SK-N-SH (cell line): Measurements from ENCODE around the gene SMPD1. TPM values are rescaled to one million over a fixed set of nuclear protein-coding genes. Genes with fewer than 3 reads are reported as not detected.

Experiments used
- CTCF ChIA-PET: fragments of 300-600, 350-600 bp; formaldehyde crosslinking; extraction: SDS; loops from one replicate; lab custom pipeline; 2021; lab: Yijun Ruan, JAX
- POLR2A ChIA-PET: fragments of 350-600 bp; sonication (Branson Sonifier 250); formaldehyde crosslinking; extraction: SDS; loops from one replicate; lab custom pipeline; 2020; ENCODE audit warnings: antibody characterized with exemption, inconsistent platforms; lab: Yijun Ruan, JAX
- DNase-seq: peaks from one replicate; pipeline ENCODE4 v3.0.0; 2012
- H2AFZ ChIP-seq: fragments of 200-600 bp; sonication (generic); 2 replicates; pipeline ENCODE4 v1.8.1; 2016; ENCODE audit warnings: antibody characterized with exemption, mild to moderate bottlenecking, low read depth
- H3F3A ChIP-seq: fragments of 200-600 bp; sonication (generic); replicated peaks from 2 replicates; pipeline ENCODE3; 2016; ENCODE audit warnings: antibody characterized with exemption, mild to moderate bottlenecking; ENCODE audit not compliant: insufficient read depth
- H3K27ac ChIP-seq, 2 experiments: fragments of 200-500 bp in 1 of 2; fragments of 200-600 bp in 1 of 2; sonication (Bioruptor generic) in 1 of 2; sonication (generic), shearing (Covaris generic) in 1 of 2; 2 replicates each; pipeline versions ENCODE4 v1.5.1 to v1.6.1; 2014 to 2016; ENCODE audit warnings: low read depth in 2 of 2, inconsistent platforms in 1 of 2, low read length in 1 of 2, mild to moderate bottlenecking in 1 of 2, mixed read lengths in 1 of 2
- H3K27me3 ChIP-seq: fragments of 200-600 bp; sonication (generic), shearing (Covaris generic); 2 replicates; pipeline ENCODE4 v1.6.1; 2016; ENCODE audit warnings: mixed run types; ENCODE audit not compliant: insufficient read depth
- H3K36me3 ChIP-seq, 2 experiments: fragments of 200-500 bp in 1 of 2; fragments of 200-600 bp in 1 of 2; sonication (Bioruptor generic) in 1 of 2; sonication (generic) in 1 of 2; replicated peaks in 1 of 2; 2 replicates each; pipeline versions ENCODE3 to v1.5.1; 2014 to 2016; ENCODE audit warnings: low read length in 1 of 2, mild to moderate bottlenecking in 1 of 2; ENCODE audit not compliant: insufficient read depth in 2 of 2, control insufficient read depth in 1 of 2
- H3K4me1 ChIP-seq, 2 experiments: fragments of 200-500 bp in 1 of 2; fragments of 200-600 bp in 1 of 2; sonication (Bioruptor generic) in 1 of 2; sonication (generic), shearing (Covaris generic) in 1 of 2; 2 replicates each; pipeline versions ENCODE4 v1.5.1 to v1.6.1; 2014 to 2016; ENCODE audit warnings: low read depth in 1 of 2, low read length in 1 of 2, mixed run types in 1 of 2; ENCODE audit not compliant: insufficient read depth in 2 of 2, control insufficient read depth in 1 of 2
- H3K4me2 ChIP-seq: fragments of 200-600 bp; sonication (generic), shearing (Covaris generic); 2 replicates; pipeline ENCODE4 v1.6.1; 2017; ENCODE audit warnings: mixed run types
- H3K4me3 ChIP-seq, 2 experiments: fragments of 200-500 bp in 1 of 2; fragments of 200-600 bp in 1 of 2; sonication (Bioruptor generic) in 1 of 2; sonication (generic), shearing (Covaris generic) in 1 of 2; 2 replicates each; pipeline versions ENCODE4 v1.5.1 to v1.8.1; 2014 to 2016; ENCODE audit warnings: low read depth in 2 of 2, inconsistent platforms in 1 of 2, low read length in 1 of 2, mild to moderate bottlenecking in 1 of 2, mixed read lengths in 1 of 2, moderate library complexity in 1 of 2
- H3K79me2 ChIP-seq: fragments of 200-600 bp; sonication (generic); 2 replicates; pipeline ENCODE4 v1.8.1; 2017; ENCODE audit warnings: mild to moderate bottlenecking; ENCODE audit not compliant: insufficient read depth
- H3K9ac ChIP-seq: fragments of 200-600 bp; sonication (generic); 2 replicates; pipeline ENCODE4 v1.6.1; 2017; ENCODE audit warnings: mixed run types
- H3K9me2 ChIP-seq: fragments of 200-600 bp; sonication (generic); 2 replicates; pipeline ENCODE4 v1.6.1; 2017; ENCODE audit warnings: mixed run types
- H3K9me3 ChIP-seq: fragments of 200-600 bp; sonication (generic); 2 replicates; pipeline ENCODE4 v1.6.1; 2017; ENCODE audit warnings: mixed run types, mild to moderate bottlenecking, moderate library complexity
- H4K20me1 ChIP-seq: fragments of 200-600 bp; sonication (generic); 2 replicates; pipeline ENCODE4 v1.6.1; 2017; ENCODE audit warnings: mild to moderate bottlenecking, mixed run types; ENCODE audit not compliant: insufficient read depth
- EZH2phosphoT487 ChIP-seq: fragments of 200-600 bp; sonication (generic); IDR thresholded peaks from 2 replicates; pipeline ENCODE4 v1.6.1; 2017; ENCODE audit warnings: low read depth, mixed run types, mild to moderate bottlenecking, antibody characterized with exemption, moderate library complexity, borderline replicate concordance
- FOXJ3 ChIP-seq: sonication (generic); formaldehyde crosslinking; IDR thresholded peaks from 2 replicates; pipeline ENCODE4 v1.5.1; 2020; ENCODE audit warnings: mild to moderate bottlenecking, missing genetic modification reagents
- MEF2A ChIP-seq: IDR thresholded peaks from 2 replicates; pipeline ENCODE4 v1.4.0; 2012; ENCODE audit warnings: low read depth, borderline replicate concordance
- RAD21 ChIP-seq: IDR thresholded peaks from 2 replicates; pipeline ENCODE4 v1.6.1; 2012; ENCODE audit warnings: mild to moderate bottlenecking, low read length
- RFX5 ChIP-seq: IDR thresholded peaks from 2 replicates; pipeline ENCODE4 v1.6.1; 2012; ENCODE audit warnings: mild to moderate bottlenecking, improper control_type of control experiment, low read length
- SMC3 ChIP-seq: IDR thresholded peaks from 2 replicates; pipeline ENCODE4 v1.6.1; 2012; ENCODE audit warnings: low read depth, low read length, improper control_type of control experiment
- WGBS: methylation state at CpG from one replicate; pipeline ENCODE4 v1.1.6; 2017; ENCODE audit warnings: low lambda C conversion rate; 5-methylcytosine and 5-hydroxymethylcytosine counted together
- polyA plus RNA-seq, 3 experiments: library from polyadenylated mRNA; depleted of rRNA; stranded (reverse); fragments of >200 nt; gene quantifications; 2 replicates each; pipeline ENCODE4 v1.2.3, GENCODE V29; 2012
- TF ChIP-seq, protein P1 (sequence below): fragments of 150-350 bp; IDR thresholded peaks from 2 replicates; pipeline ENCODE4 v1.6.1; 2016; ENCODE audit warnings: mild to moderate bottlenecking, low read depth, low read length
- TF ChIP-seq, protein P2 (sequence below): IDR thresholded peaks from 2 replicates; pipeline ENCODE4 v1.4.0; 2012; ENCODE audit warnings: low read depth, borderline replicate concordance
- TF ChIP-seq, protein P3 (sequence below): fragments of 200-600 bp; sonication (generic); IDR thresholded peaks from 2 replicates; pipeline ENCODE4 v1.6.1; 2017; ENCODE audit warnings: antibody characterized with exemption, mild to moderate bottlenecking, moderate library complexity
- TF ChIP-seq, protein P4 (sequence below): IDR thresholded peaks from 2 replicates; pipeline ENCODE4 v1.4.0; 2012; ENCODE audit warnings: low read depth

The SMPD1 gene
- polyA plus RNA-seq, 1 of the 3 experiments (the other 2 are of a cell fraction), result 69.2 TPM

- H3K36me3 ChIP-seq, result no peaks in the 10 kb centered on the region
- DNase-seq, result no peak
- H2AFZ ChIP-seq, result no peak overlapping the region
- ChIA-PET POLR2A (no interaction called here), CTCF (interaction anchor here (1.5 to 14.7 kb wide), 13 partner anchors 8 to 115 kb away, joined by 3 to 360 read pairs (median 9); partner anchors contain the start of gene SMPD1)
- H3K9me2 ChIP-seq, result no peaks in the 10 kb centered on the region
- H3F3A ChIP-seq, result no peaks in the 10 kb centered on the region
- H3K4me2 ChIP-seq, result no peak overlapping the region
- H3K9me3 ChIP-seq, result no peaks in the 10 kb centered on the region
- H3K27me3 ChIP-seq, result no peaks in the 10 kb centered on the region
- H3K4me3 ChIP-seq, result no peak overlapping the region
- no peaks in the 10 kb centered on the region for H3K79me2 ChIP-seq
- H4K20me1 ChIP-seq, result no peaks in the 10 kb centered on the region
- no peak for TF ChIP-seq FOXJ3 (CRISPR knock-in tag)
- TF ChIP-seq, protein P1, sequence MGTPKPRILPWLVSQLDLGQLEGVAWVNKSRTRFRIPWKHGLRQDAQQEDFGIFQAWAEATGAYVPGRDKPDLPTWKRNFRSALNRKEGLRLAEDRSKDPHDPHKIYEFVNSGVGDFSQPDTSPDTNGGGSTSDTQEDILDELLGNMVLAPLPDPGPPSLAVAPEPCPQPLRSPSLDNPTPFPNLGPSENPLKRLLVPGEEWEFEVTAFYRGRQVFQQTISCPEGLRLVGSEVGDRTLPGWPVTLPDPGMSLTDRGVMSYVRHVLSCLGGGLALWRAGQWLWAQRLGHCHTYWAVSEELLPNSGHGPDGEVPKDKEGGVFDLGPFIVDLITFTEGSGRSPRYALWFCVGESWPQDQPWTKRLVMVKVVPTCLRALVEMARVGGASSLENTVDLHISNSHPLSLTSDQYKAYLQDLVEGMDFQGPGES, result no peak
- TF ChIP-seq MEF2A, result no peak
- TF ChIP-seq, all 33 proteins: peak for 0
- H3K4me1 ChIP-seq, result peaks cover 0 to 18% of the 10 kb centered on the region in 2 experiments; a peak in 1 of 4 replicates
- no peak overlapping the region for H3K27ac ChIP-seq
- H3K9ac ChIP-seq, result no peak overlapping the region
- WGBS, result 95% methylated on average over 4 of the region's 4 CpGs
Observed at GRCh38 chr11:6442441-6442840, 52.2 kb downstream of the SMPD1 start.

GRCh38 chr11:6443269-6444003, 53.2 kb downstream of the SMPD1 start:
- no peak overlapping the region for H3K4me2 ChIP-seq
- no peaks in the 10 kb centered on the region for H3F3A ChIP-seq
- H2AFZ ChIP-seq, result no peak overlapping the region
- no peak overlapping the region for H3K27ac ChIP-seq
- H3K27me3 ChIP-seq, result no peaks in the 10 kb centered on the region
- ChIA-PET CTCF (interaction anchor here (0.5 to 14.7 kb wide), 41 partner anchors 9 to 1163 kb away, joined by 3 to 360 read pairs (median 6); partner anchors contain the start of genes APBB1, DNHD1, SMPD1 and TRIM3), POLR2A (interaction anchor here (0.6 to 1.3 kb wide), 3 partner anchors 25 to 65 kb away, joined by 4 to 5 read pairs (median 4); partner anchors contain the start of gene APBB1)
- peak; percentile 78 for DNase-seq
- peaks cover 0 to 18% of the 10 kb centered on the region in 2 experiments; a peak in 1 of 4 replicates for H3K4me1 ChIP-seq
- H3K9me2 ChIP-seq, result no peaks in the 10 kb centered on the region
- H3K4me3 ChIP-seq, result no peak overlapping the region
- TF ChIP-seq SMC3 (peak; percentile 83), EZH2phosphoT487 (no peak), RAD21 (peak; percentile 73), RFX5 (no peak)
- TF ChIP-seq, protein P2, sequence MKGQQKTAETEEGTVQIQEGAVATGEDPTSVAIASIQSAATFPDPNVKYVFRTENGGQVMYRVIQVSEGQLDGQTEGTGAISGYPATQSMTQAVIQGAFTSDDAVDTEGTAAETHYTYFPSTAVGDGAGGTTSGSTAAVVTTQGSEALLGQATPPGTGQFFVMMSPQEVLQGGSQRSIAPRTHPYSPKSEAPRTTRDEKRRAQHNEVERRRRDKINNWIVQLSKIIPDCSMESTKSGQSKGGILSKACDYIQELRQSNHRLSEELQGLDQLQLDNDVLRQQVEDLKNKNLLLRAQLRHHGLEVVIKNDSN, result no peak
- TF ChIP-seq, protein P3, sequence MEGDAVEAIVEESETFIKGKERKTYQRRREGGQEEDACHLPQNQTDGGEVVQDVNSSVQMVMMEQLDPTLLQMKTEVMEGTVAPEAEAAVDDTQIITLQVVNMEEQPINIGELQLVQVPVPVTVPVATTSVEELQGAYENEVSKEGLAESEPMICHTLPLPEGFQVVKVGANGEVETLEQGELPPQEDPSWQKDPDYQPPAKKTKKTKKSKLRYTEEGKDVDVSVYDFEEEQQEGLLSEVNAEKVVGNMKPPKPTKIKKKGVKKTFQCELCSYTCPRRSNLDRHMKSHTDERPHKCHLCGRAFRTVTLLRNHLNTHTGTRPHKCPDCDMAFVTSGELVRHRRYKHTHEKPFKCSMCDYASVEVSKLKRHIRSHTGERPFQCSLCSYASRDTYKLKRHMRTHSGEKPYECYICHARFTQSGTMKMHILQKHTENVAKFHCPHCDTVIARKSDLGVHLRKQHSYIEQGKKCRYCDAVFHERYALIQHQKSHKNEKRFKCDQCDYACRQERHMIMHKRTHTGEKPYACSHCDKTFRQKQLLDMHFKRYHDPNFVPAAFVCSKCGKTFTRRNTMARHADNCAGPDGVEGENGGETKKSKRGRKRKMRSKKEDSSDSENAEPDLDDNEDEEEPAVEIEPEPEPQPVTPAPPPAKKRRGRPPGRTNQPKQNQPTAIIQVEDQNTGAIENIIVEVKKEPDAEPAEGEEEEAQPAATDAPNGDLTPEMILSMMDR, result peak; percentile 77
- TF ChIP-seq, protein P4, sequence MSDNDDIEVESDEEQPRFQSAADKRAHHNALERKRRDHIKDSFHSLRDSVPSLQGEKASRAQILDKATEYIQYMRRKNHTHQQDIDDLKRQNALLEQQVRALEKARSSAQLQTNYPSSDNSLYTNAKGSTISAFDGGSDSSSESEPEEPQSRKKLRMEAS, result no peak
- H4K20me1 ChIP-seq, result no peaks in the 10 kb centered on the region
- H3K9ac ChIP-seq, result no peak overlapping the region
- peaks cover 0 to 8% of the 10 kb centered on the region in 2 experiments for H3K36me3 ChIP-seq
- 27% methylated on average over 3 of the region's 5 CpGs for WGBS
- H3K79me2 ChIP-seq, result no peaks in the 10 kb centered on the region
- H3K9me3 ChIP-seq, result no peaks in the 10 kb centered on the region

Other genes starting within 250 kb of the SMPD1 start
- not detected in 2 replicates for gene OR52B2, start 220.1 kb upstream of the SMPD1 start, polyA plus RNA-seq (2012; rRNA removed)
- gene OR52W1, start 191.2 kb upstream of the SMPD1 start, polyA plus RNA-seq (2012; rRNA removed), result not detected in 2 replicates
- gene C11orf42, start 184.9 kb upstream of the SMPD1 start, polyA plus RNA-seq (2012; rRNA removed), result not detected in 2 replicates
- gene FHIP1B, start 155.8 kb upstream of the SMPD1 start, polyA plus RNA-seq (2012; rRNA removed), result 26.3 and 38.2 TPM in 2 replicates
- gene CNGA4, start 151.4 kb upstream of the SMPD1 start, polyA plus RNA-seq (2012; rRNA removed), result 0.08 and 0.13 TPM in 2 replicates
- gene CCKBR, start 130.6 kb upstream of the SMPD1 start, polyA plus RNA-seq (2012; rRNA removed), result not detected in 2 replicates
- gene CAVIN3, start 70.0 kb upstream of the SMPD1 start, polyA plus RNA-seq (2012; rRNA removed), result 21.5 and 23.5 TPM in 2 replicates
- 32.9 and 35.9 TPM in 2 replicates for gene APBB1, start 28.6 kb downstream of the SMPD1 start, polyA plus RNA-seq (2012; rRNA removed)
- gene HPX, start 50.5 kb downstream of the SMPD1 start, polyA plus RNA-seq (2012; rRNA removed), result 1.8 and 2.3 TPM in 2 replicates
- 22.8 and 26.6 TPM in 2 replicates for gene TRIM3, start 83.5 kb downstream of the SMPD1 start, polyA plus RNA-seq (2012; rRNA removed)
- 128 and 162 TPM in 2 replicates for gene ARFIP2, start 90.9 kb downstream of the SMPD1 start, polyA plus RNA-seq (2012; rRNA removed)
- 26.2 and 33.1 TPM in 2 replicates for gene TIMM10B, start 91.0 kb downstream of the SMPD1 start, polyA plus RNA-seq (2012; rRNA removed)
- 5.3 and 7.6 TPM in 2 replicates for gene DNHD1, start 106.8 kb downstream of the SMPD1 start, polyA plus RNA-seq (2012; rRNA removed)
- 7.8 and 8.6 TPM in 2 replicates for gene RRP8, start 213.1 kb downstream of the SMPD1 start, polyA plus RNA-seq (2012; rRNA removed)
- gene ILK, start 213.3 kb downstream of the SMPD1 start, polyA plus RNA-seq (2012; rRNA removed), result 241 and 268 TPM in 2 replicates
- 163 and 213 TPM in 2 replicates for gene TAF10, start 221.7 kb downstream of the SMPD1 start, polyA plus RNA-seq (2012; rRNA removed)
- 94.0 and 105 TPM in 2 replicates for gene TPP1, start 228.9 kb downstream of the SMPD1 start, polyA plus RNA-seq (2012; rRNA removed)